Mesenteric fat pad (tissue), 1 donor: ENCODE results near the gene CLCA1. TPM values are rescaled to one million over a fixed set of nuclear protein-coding genes. Genes with fewer than 3 reads are reported as not detected.

Experiments
- DNase-seq: peaks from one replicate; pipeline ENCODE4 v3.0.0-alpha.2; 2020; ENCODE audit warnings: low spot score
- long read RNA-seq: library from polyadenylated mRNA; unstranded; transcript quantifications from one replicate; pipeline ENCODE4 v2.0.0, GENCODE V29; 2020
- total RNA-seq: library from RNA; stranded (reverse); fragmentation: NEBNext Ultra II Directional; extraction: Animal tissue kit (Norgen Biotek cat#: 25700); gene quantifications from one replicate; pipeline ENCODE4 v1.2.1, GENCODE V29; 2021
- donor health status: DM: yes; HTN: yes; CAD: no.

Gene CLCA1
- total RNA-seq, result 0.29 TPM
- long read RNA-seq, result 0 reads

- DNase-seq, result no peak
Observed at GRCh38 chr1:86468501-86468977, at the start of gene CLCA1. CLCA1 (plus strand) TSS chr1:86468927; CDS start chr1:86468972, 45 bp downstream.

GRCh38 chr1:86419277-86419903 is 49.3 kb upstream of the CLCA1 start:
- DNase-seq, result no peak

- DNase-seq, result no peak
Observed at GRCh38 chr1:86421601-86422280, 47.0 kb upstream of the CLCA1 start.

GRCh38 chr1:86423473-86423872 is 45.3 kb upstream of the CLCA1 start:
- DNase-seq, result no peak

- no peak for DNase-seq
Observed at GRCh38 chr1:86423873-86424272, 44.9 kb upstream of the CLCA1 start, which contains the start of gene CLCA2. CLCA2 (plus strand) TSS chr1:86424171; CDS start chr1:86424248, 77 bp downstream.

- DNase-seq, result no peak
Observed at GRCh38 chr1:86429122-86429725, 39.5 kb upstream of the CLCA1 start.

GRCh38 chr1:86429835-86430234 is 38.9 kb upstream of the CLCA1 start:
- DNase-seq, result no peak

GRCh38 chr1:86430376-86430775 is 38.4 kb upstream of the CLCA1 start:
- no peak for DNase-seq

- no peak for DNase-seq
Observed at GRCh38 chr1:86434059-86434458, 34.7 kb upstream of the CLCA1 start.

GRCh38 chr1:86435327-86435726 is 33.4 kb upstream of the CLCA1 start:
- DNase-seq, result no peak

- DNase-seq, result no peak
Observed at GRCh38 chr1:86436041-86436440, 32.7 kb upstream of the CLCA1 start.

- no peak for DNase-seq
Observed at GRCh38 chr1:86441581-86441980, 27.1 kb upstream of the CLCA1 start.

- no peak for DNase-seq
Observed at GRCh38 chr1:86441997-86442396, 26.7 kb upstream of the CLCA1 start.

GRCh38 chr1:86445919-86446318 is 22.8 kb upstream of the CLCA1 start:
- no peak for DNase-seq

- no peak for DNase-seq
Observed at GRCh38 chr1:86447198-86447790, 21.4 kb upstream of the CLCA1 start.

- no peak for DNase-seq
Observed at GRCh38 chr1:86448670-86449069, 20.1 kb upstream of the CLCA1 start.

- DNase-seq, result no peak
Observed at GRCh38 chr1:86449103-86449502, 19.6 kb upstream of the CLCA1 start.

- DNase-seq, result no peak
Observed at GRCh38 chr1:86450847-86451246, 17.9 kb upstream of the CLCA1 start.

- DNase-seq, result no peak
Observed at GRCh38 chr1:86453664-86454063, 15.1 kb upstream of the CLCA1 start.

- DNase-seq, result no peak
Observed at GRCh38 chr1:86455073-86455472, 13.7 kb upstream of the CLCA1 start.

- DNase-seq, result no peak
Observed at GRCh38 chr1:86460998-86461397, 7.7 kb upstream of the CLCA1 start.

- no peak for DNase-seq
Observed at GRCh38 chr1:86461482-86461881, 7.2 kb upstream of the CLCA1 start.
